GM19372 (cell line): ENCODE results near the gene CREBBP.

Experiments
- ATAC-seq: cut with Tn5 transposase; IDR thresholded peaks from one replicate; pipeline ENCODE4 v1.9.1; 2021; ENCODE audit warnings: mild to moderate bottlenecking, low read depth, moderate library complexity; ENCODE audit not compliant: unreplicated experiment

The CREBBP gene

GRCh38 chr16:3690980-3691720 lies 189.4 kb downstream of the CREBBP start:
- no peak for ATAC-seq

DNA sequence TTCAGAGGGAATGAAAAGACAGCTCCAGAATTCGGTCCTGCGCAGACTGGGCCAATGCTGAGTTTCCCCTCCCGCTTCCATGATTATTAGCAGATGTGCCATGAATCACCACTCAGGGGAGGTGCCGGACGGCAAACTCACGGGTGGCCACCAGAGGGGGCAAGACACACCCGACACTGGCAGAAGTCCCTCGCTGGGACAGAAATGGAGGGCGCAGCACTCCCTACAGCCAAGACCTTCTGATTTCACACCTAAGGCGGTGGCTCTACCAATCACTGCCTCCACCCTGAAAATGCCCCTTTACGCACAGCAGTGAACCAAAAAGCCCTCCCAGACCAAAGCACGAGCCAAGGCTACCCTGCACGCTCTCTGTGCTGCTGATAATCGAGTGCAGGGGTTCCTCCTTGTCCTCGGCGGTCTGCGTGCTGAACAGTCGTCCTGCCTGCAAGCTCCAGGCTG lies 190.0 kb downstream of the CREBBP start:
- no peak for ATAC-seq

DNA sequence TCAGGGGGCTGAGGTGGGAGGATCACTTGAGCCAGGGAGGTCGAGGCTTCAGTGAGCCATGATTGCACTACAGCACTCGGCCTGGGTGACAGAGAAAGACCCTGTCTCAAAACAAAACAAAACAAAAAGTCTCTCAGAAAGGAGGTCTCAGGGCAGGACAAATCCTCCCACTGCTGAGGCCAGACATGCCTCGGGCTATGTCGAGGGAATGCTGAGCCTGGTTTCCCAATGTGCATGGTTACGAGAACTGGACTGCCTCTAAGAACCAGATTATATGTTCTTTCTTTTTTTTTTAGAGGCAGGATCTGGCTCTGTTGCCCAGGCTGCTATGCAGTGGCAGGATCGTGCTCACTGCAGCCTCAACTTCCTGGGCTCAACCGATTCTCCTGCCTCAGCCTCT lies 190.8 kb downstream of the CREBBP start:
- ATAC-seq: no peak

DNA sequence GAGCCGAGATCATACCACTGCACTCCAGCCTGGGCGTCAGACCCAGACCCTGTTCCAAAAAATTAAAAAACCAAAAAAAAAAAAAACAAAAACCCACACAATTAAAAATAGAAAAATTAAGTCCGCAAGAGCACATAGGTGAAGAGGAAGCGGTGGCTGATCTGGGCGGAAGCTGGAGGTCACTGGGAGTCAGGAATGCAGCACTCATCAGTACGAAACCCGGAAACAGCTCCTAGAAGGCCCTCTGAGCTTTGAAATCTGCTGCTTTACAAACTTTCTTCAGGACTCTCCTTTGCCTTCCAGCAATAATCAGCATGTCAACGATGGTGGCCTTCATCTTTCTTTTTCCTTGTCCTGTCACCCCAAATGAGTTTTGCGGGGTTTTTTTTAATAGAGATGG lies 192.7 kb downstream of the CREBBP start:
- ATAC-seq: no peak

DNA sequence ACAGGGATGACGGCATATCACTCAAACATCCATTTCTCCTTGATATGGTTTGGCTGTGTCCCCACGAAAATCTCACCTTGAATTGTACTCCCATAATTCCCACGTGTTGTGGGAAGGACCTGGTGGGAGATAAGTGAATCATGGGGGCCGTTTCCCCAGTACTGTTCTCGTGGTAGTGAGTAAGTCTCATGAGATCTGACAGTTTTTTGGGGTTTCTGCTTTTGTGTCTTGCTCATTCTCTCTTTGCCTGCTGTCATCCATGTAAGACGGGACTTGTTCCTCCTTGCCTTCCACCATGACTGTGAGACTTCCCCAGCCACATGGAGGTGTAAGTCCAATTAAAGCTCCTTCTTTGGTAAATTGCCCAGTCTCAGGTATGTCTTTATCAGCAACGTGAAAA lies 193.5 kb downstream of the CREBBP start:
- ATAC-seq: no peak

DNA sequence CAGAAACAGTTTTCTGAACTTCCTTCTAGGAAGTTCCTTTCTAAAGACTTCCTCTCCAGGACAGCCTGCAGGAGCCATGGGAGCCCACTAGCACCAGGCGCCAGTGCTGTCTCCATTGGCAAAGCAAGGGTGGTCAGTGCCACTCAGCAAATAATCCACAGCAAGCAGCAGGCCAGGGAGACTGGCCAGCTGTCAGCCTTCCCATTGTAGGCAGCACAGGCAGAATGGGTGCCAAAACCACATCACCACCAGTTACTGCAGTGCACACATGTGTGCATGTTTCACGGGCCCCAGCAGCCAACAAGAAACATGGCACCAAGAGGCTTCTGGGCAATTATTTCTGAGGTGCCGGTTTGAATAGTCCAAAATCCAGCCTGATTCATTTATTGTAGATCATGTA lies 199.3 kb downstream of the CREBBP start:
- ATAC-seq: no peak

DNA sequence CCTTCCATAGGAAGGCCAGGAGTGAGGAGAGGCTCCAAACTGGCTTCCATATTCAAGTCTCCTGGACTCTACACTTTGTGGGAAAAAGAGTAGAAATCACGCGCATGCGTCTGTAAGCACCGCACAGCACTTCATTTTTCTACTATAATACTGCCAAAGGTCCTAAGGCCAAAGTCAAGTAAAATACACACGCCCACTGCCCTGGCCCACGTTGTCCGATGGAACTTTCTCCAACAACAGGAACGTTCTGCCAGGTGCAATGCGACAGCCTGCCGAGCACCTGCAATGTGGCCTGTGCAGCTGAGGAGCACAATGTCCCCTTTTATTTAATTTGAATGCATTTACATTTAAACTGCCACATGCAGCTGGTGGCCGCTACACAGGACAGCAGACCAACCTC lies 202.5 kb downstream of the CREBBP start:
- ATAC-seq: no peak

- ATAC-seq: no peak
Observed at GRCh38 chr16:3675601-3676130, 204.8 kb downstream of the CREBBP start.
